Natural killer cell (primary cell): ENCODE data around the gene CCNT1. TPM values are rescaled to one million over a fixed set of nuclear protein-coding genes. Genes with fewer than 3 reads are reported as not detected.
"Not testable (repeated sequence)": the region's sequence is repeated elsewhere in the genome, so short reads cannot be mapped to it uniquely, and the experiment has no call there.

Experiments used
- ATAC-seq, 3 donors: fragments of 150-1000 bp in 2 of 3; fragments of 200-7000 bp in 1 of 3; cut with Tn5 transposase; 1 replicate in 1 of 3; 2 replicates in 2 of 3; pipeline ENCODE4 v1.10.0; 2021; ENCODE audit warnings: mild to moderate bottlenecking in 2 of 3, moderate library complexity in 2 of 3
- DNase-seq, 2 donors: peaks; one replicate each; pipeline versions ENCODE4 v3.0.0 to v3.0.0-alpha.2; 2013 to 2021; ENCODE audit warnings: mixed read lengths in 1 of 2
- H3K27ac ChIP-seq: one replicate; pipeline ENCODE4 v1.5.1; 2013; ENCODE audit warnings: mild to moderate bottlenecking, low read length
- H3K27me3 ChIP-seq: one replicate; pipeline ENCODE4 v1.6.1; 2013; ENCODE audit warnings: low read length; ENCODE audit not compliant: control insufficient read depth, insufficient read depth
- H3K36me3 ChIP-seq: one replicate; pipeline ENCODE4 v1.6.1; 2013; ENCODE audit warnings: low read length; ENCODE audit not compliant: control insufficient read depth, insufficient read depth
- H3K4me1 ChIP-seq: one replicate; pipeline ENCODE4 v1.6.1; 2013; ENCODE audit warnings: low read length; ENCODE audit not compliant: control insufficient read depth, insufficient read depth
- H3K4me3 ChIP-seq: one replicate; pipeline ENCODE4 v1.5.1; 2013; ENCODE audit warnings: low read length
- H3K9me3 ChIP-seq: one replicate; pipeline ENCODE4 v1.6.1; 2013; ENCODE audit warnings: low read length; ENCODE audit not compliant: control insufficient read depth, insufficient read depth
- H3K27ac Mint-ChIP-seq, 2 donors: one replicate each; pipeline ENCODE4 v1.8.0; 2022; ENCODE audit warnings: mild to moderate bottlenecking in 2 of 2, mixed read lengths in 2 of 2, moderate library complexity in 1 of 2
- H3K27me3 Mint-ChIP-seq, 2 donors: one replicate each; pipeline ENCODE4 v1.8.0; 2022; ENCODE audit warnings: low read depth in 2 of 2, mixed read lengths in 2 of 2
- H3K36me3 Mint-ChIP-seq: one replicate; pipeline ENCODE4 v1.8.0; 2022; ENCODE audit warnings: mixed read lengths
- H3K4me1 Mint-ChIP-seq, 2 donors: one replicate each; pipeline ENCODE4 v1.8.0; 2022; ENCODE audit warnings: mixed read lengths in 2 of 2
- H3K4me3 Mint-ChIP-seq: one replicate; pipeline ENCODE4 v1.8.0; 2022; ENCODE audit warnings: mild to moderate bottlenecking, moderate library complexity, mixed read lengths
- H3K9me3 Mint-ChIP-seq, 2 donors: one replicate each; pipeline ENCODE4 v1.8.0; 2022; ENCODE audit warnings: mixed read lengths in 2 of 2
- CTCF ChIP-seq: fragments of 200-600 bp; IDR thresholded peaks from one replicate; pipeline ENCODE4 v1.8.0; 2022; ENCODE audit warnings: antibody characterized with exemption
- WGBS: methylation state at CpG from one replicate; pipeline ENCODE4 v1.1.7; 2013; ENCODE audit warnings: missing lambda C conversion rate; ENCODE audit not compliant: insufficient coverage; 5-methylcytosine and 5-hydroxymethylcytosine counted together
- intact Hi-C: fragments of 100-400 bp; cut with micrococcal nuclease; formaldehyde crosslinking; loops from one replicate; pipeline ENCODE4 v1.14.2; 2022
- total RNA-seq, 4 donors: library from RNA; stranded (reverse); fragments of 120-200 nt in 1 of 4; gene quantifications; one replicate each; pipeline versions ENCODE4 v1.2.3 to v1.2.4, GENCODE V29; 2013 to 2022

CCNT1 gene
- total RNA-seq, 3 donors from 2014 or later (not counting 1 experiment from before 2014, with no cell fraction given) = 119 to 145 (median 120) TPM

GRCh38 chr12:48716168-48716492 lies 377 bp downstream of the CCNT1 start:
- no peak for DNase-seq
- H3K4me3 Mint-ChIP-seq = peak overlapping the region; percentile 95

GRCh38 chr12:48712209-48712608 lies 4.3 kb downstream of the CCNT1 start:
- TF ChIP-seq CTCF = no peak
- no peaks in the 10 kb centered on the region for H3K9me3 Mint-ChIP-seq
- H3K27me3 ChIP-seq = no peaks in the 10 kb centered on the region
- no peaks in the 10 kb centered on the region for H3K9me3 ChIP-seq
- no peak overlapping the region for H3K27ac Mint-ChIP-seq
- H3K27me3 Mint-ChIP-seq = no peaks in the 10 kb centered on the region
- 98% methylated on average over 10 of the region's 10 CpGs for WGBS
- H3K4me1 Mint-ChIP-seq = peaks cover 45 to 49% of the 10 kb centered on the region in 2 donors
- H3K4me1 ChIP-seq = peaks cover 36% of the 10 kb centered on the region
- intact Hi-C loops = no loop called here
- DNase-seq (no peak), ATAC-seq (no peak)
- no peak overlapping the region for H3K4me3 Mint-ChIP-seq
- H3K27ac ChIP-seq = no peak overlapping the region
- H3K4me3 ChIP-seq = no peak overlapping the region
- peaks cover 41% of the 10 kb centered on the region for H3K36me3 ChIP-seq
- H3K36me3 Mint-ChIP-seq = no peaks in the 10 kb centered on the region

More at GRCh38 chr12:48716168-48716492, 377 bp downstream of the CCNT1 start:
- no peak for TF ChIP-seq CTCF
- no peak for ATAC-seq
- H3K27ac Mint-ChIP-seq = peak overlapping the region; percentile 94 to 99
- H3K4me1 Mint-ChIP-seq = peaks cover 38 to 40% of the 10 kb centered on the region in 2 donors
- Histone ChIP-seq H3K36me3 (peaks cover 24% of the 10 kb centered on the region), H3K4me1 (peaks cover 29% of the 10 kb centered on the region), H3K4me3 (peak overlapping the region; percentile 69), H3K27me3 (no peaks in the 10 kb centered on the region), H3K9me3 (peaks cover 8% of the 10 kb centered on the region), H3K27ac (peak overlapping the region; percentile 93)
- H3K9me3 Mint-ChIP-seq = peaks cover 2 to 7% of the 10 kb centered on the region in 2 donors
- WGBS = under 1% methylated on average over 17 of the region's 17 CpGs
- H3K36me3 Mint-ChIP-seq = peaks cover 10% of the 10 kb centered on the region
- intact Hi-C loops = loop anchor here (1.0 to 5.0 kb wide), 2 partner anchors 34 to 1009 kb away; partner anchors contain the start of genes KANSL2 and RPAP3
- peaks cover 0 to 5% of the 10 kb centered on the region in 2 donors for H3K27me3 Mint-ChIP-seq

- peaks cover 57% of the 10 kb centered on the region for H3K36me3 ChIP-seq
- WGBS = 95% methylated on average over 6 of the region's 7 CpGs
- H3K9me3 Mint-ChIP-seq, DNase-seq, H3K27me3 Mint-ChIP-seq, H3K4me1 ChIP-seq, H3K4me3 ChIP-seq, H3K4me1 Mint-ChIP-seq, H3K27ac ChIP-seq, H3K27me3 ChIP-seq, ATAC-seq, H3K9me3 ChIP-seq, H3K4me3 Mint-ChIP-seq, intact Hi-C loops: not testable (repeated sequence)
- H3K27ac Mint-ChIP-seq = peak overlapping the region in 1 of 2 donors; percentile 41
- H3K36me3 Mint-ChIP-seq = peaks cover 15% of the 10 kb centered on the region
Measured at GRCh38 chr12:48698822-48699221, 17.7 kb downstream of the CCNT1 start.

- DNase-seq (no peak), ATAC-seq (no peak)
- Histone ChIP-seq H3K36me3 (peaks cover 63% of the 10 kb centered on the region), H3K9me3 (no peaks in the 10 kb centered on the region), H3K4me3 (no peak overlapping the region), H3K27me3 (no peaks in the 10 kb centered on the region), H3K4me1 (no peaks in the 10 kb centered on the region), H3K27ac (no peak overlapping the region)
- Mint-ChIP-seq H3K9me3 (no peaks in the 10 kb centered on the region), H3K36me3 (peaks cover 25% of the 10 kb centered on the region), H3K4me1 (no peaks in the 10 kb centered on the region), H3K4me3 (no peak overlapping the region), H3K27ac (no peak overlapping the region), H3K27me3 (no peaks in the 10 kb centered on the region)
- WGBS = 94% methylated on average over 4 of the region's 5 CpGs
- no peak for TF ChIP-seq CTCF
- intact Hi-C loops = no loop called here
Measured at GRCh38 chr12:48696626-48697025, 19.9 kb downstream of the CCNT1 start.
